Panc1 (cell line): Measurements from ENCODE around the gene CNDP1.

ENCODE experiments used
- CTCF ChIP-seq: fragments of 450-650 bp; IDR thresholded peaks from 2 replicates; pipeline ENCODE4 v1.5.1; 2017; ENCODE audit warnings: mild to moderate bottlenecking
- TCF7L2 ChIP-seq: IDR thresholded peaks from 2 replicates; pipeline ENCODE4 v1.6.1; 2011; ENCODE audit warnings: mild to moderate bottlenecking, low read depth, low read length, inconsistent platforms
- TF ChIP-seq, protein P1 (sequence below), 2 experiments: IDR thresholded peaks; 2 replicates each; pipeline ENCODE4 v1.6.1; 2011 to 2012; ENCODE audit warnings: low read depth in 2 of 2, control low read depth in 1 of 2, low read length in 1 of 2, mild to moderate bottlenecking in 1 of 2, moderate library complexity in 1 of 2; ENCODE audit not compliant: insufficient read depth in 1 of 2

- no peak for TF ChIP-seq CTCF
- TF ChIP-seq, protein P1, sequence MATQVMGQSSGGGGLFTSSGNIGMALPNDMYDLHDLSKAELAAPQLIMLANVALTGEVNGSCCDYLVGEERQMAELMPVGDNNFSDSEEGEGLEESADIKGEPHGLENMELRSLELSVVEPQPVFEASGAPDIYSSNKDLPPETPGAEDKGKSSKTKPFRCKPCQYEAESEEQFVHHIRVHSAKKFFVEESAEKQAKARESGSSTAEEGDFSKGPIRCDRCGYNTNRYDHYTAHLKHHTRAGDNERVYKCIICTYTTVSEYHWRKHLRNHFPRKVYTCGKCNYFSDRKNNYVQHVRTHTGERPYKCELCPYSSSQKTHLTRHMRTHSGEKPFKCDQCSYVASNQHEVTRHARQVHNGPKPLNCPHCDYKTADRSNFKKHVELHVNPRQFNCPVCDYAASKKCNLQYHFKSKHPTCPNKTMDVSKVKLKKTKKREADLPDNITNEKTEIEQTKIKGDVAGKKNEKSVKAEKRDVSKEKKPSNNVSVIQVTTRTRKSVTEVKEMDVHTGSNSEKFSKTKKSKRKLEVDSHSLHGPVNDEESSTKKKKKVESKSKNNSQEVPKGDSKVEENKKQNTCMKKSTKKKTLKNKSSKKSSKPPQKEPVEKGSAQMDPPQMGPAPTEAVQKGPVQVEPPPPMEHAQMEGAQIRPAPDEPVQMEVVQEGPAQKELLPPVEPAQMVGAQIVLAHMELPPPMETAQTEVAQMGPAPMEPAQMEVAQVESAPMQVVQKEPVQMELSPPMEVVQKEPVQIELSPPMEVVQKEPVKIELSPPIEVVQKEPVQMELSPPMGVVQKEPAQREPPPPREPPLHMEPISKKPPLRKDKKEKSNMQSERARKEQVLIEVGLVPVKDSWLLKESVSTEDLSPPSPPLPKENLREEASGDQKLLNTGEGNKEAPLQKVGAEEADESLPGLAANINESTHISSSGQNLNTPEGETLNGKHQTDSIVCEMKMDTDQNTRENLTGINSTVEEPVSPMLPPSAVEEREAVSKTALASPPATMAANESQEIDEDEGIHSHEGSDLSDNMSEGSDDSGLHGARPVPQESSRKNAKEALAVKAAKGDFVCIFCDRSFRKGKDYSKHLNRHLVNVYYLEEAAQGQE (IDR thresholded peaks at IDR 0.05; ENCODE audit: insufficient read depth in 1 of 2, low read depth in 2 of 2, low read length in 1 of 2), result no peak
- no peak for TF ChIP-seq TCF7L2
Observed at GRCh38 chr18:74510770-74511095, 23.6 kb upstream of the CNDP1 start.
